ENCODE data around the gene ATP1A3. TPM values are rescaled to one million over a fixed set of nuclear protein-coding genes. Genes with fewer than 3 reads are reported as not detected.

The ATP1A3 gene
- total RNA-seq, 1 donor from 2014 or later = 0.05 TPM

Other genes with a start within 250 kb of the ATP1A3 start
- gene CEACAM6, start 238.7 kb downstream of the ATP1A3 start, total RNA-seq = 0.17 TPM in 1 of 2 replicates, not detected in the other
- not detected in 2 replicates for gene CEACAM3, start 197.6 kb downstream of the ATP1A3 start, total RNA-seq
- gene LYPD4, start 149.5 kb downstream of the ATP1A3 start, total RNA-seq = not detected in 2 replicates
- gene DMRTC2, start 149.2 kb downstream of the ATP1A3 start, total RNA-seq = not detected in 2 replicates
- 1,170 and 2,293 TPM in 2 replicates for gene RPS19, start 134.0 kb downstream of the ATP1A3 start, total RNA-seq
- 0.10 TPM in 1 of 2 replicates, not detected in the other for gene CD79A, start 117.0 kb downstream of the ATP1A3 start, total RNA-seq
- 34.7 and 36.3 TPM in 2 replicates for gene ARHGEF1, start 111.0 kb downstream of the ATP1A3 start, total RNA-seq
- gene ERFL, start 65.8 kb downstream of the ATP1A3 start, total RNA-seq = not detected in 2 replicates
- 71.8 and 108 TPM in 2 replicates for gene RABAC1, start 34.9 kb downstream of the ATP1A3 start, total RNA-seq
- gene GRIK5, start 76.0 kb upstream of the ATP1A3 start, total RNA-seq = 1.2 and 27.0 TPM in 2 replicates
- gene ZNF574, start 81.9 kb upstream of the ATP1A3 start, total RNA-seq = 9.6 and 20.5 TPM in 2 replicates
- 0.25 TPM in 1 of 2 replicates, not detected in the other for gene POU2F2, start 138.2 kb upstream of the ATP1A3 start, total RNA-seq
- 17.9 and 25.2 TPM in 2 replicates for gene DEDD2, start 223.4 kb upstream of the ATP1A3 start, total RNA-seq
- gene ZNF526, start 226.1 kb upstream of the ATP1A3 start, total RNA-seq = 7.1 and 11.4 TPM in 2 replicates
- gene GSK3A, start 248.4 kb upstream of the ATP1A3 start, total RNA-seq = 12.9 and 44.8 TPM in 2 replicates

All from renal cortical epithelial cell (primary cell).